GM10248 (cell line): ENCODE results near the gene BPIFB2.

Experiments
- CTCF ChIA-PET: fragments of 300-600 bp; sonication (Branson Sonifier 250); formaldehyde crosslinking; extraction: SDS; loops from one replicate; lab custom pipeline; 2021; ENCODE audit warnings: antibody characterized with exemption; lab: Yijun Ruan, JAX
- POLR2A ChIA-PET: fragments of 350-650 bp; sonication (Branson Sonifier 250); formaldehyde crosslinking; extraction: SDS; loops from one replicate; lab custom pipeline; 2020; ENCODE audit warnings: antibody characterized with exemption; lab: Yijun Ruan, JAX
- DNase-seq: peaks from one replicate; pipeline ENCODE4 v3.0.0; 2012; ENCODE audit errors: extremely low spot score
- TF ChIP-seq, protein P1 (sequence below): IDR thresholded peaks from 2 replicates; pipeline ENCODE4 v1.5.1; 2012; ENCODE audit warnings: mild to moderate bottlenecking, low read depth; ENCODE audit errors: extremely low read depth, missing control alignments, control extremely low read depth

BPIFB2 gene

DNA sequence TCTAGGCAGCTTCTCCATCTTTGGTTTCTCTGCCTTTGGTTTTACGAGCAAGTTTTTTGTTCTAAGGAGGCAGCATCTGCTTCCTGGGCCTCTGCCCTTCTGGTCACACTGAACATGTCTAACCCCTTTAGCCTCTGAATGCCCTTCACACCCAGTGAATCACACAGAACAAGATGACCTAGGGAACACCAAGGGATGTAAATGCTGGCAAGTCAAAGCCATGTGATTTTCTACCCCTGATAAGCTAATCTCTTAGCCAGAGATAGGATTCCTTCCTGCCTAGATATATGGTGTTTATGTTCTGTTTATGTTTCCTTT lies 16.7 kb downstream of the BPIFB2 start:
- ChIA-PET CTCF (interaction anchor here (1.1 kb wide), 1 partner anchor 15 kb away, joined by 3 read pairs; no protein-coding TSS in a partner anchor), POLR2A (no interaction called here)
- no peak for DNase-seq
- TF ChIP-seq, protein P1, sequence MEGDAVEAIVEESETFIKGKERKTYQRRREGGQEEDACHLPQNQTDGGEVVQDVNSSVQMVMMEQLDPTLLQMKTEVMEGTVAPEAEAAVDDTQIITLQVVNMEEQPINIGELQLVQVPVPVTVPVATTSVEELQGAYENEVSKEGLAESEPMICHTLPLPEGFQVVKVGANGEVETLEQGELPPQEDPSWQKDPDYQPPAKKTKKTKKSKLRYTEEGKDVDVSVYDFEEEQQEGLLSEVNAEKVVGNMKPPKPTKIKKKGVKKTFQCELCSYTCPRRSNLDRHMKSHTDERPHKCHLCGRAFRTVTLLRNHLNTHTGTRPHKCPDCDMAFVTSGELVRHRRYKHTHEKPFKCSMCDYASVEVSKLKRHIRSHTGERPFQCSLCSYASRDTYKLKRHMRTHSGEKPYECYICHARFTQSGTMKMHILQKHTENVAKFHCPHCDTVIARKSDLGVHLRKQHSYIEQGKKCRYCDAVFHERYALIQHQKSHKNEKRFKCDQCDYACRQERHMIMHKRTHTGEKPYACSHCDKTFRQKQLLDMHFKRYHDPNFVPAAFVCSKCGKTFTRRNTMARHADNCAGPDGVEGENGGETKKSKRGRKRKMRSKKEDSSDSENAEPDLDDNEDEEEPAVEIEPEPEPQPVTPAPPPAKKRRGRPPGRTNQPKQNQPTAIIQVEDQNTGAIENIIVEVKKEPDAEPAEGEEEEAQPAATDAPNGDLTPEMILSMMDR = no peak

DNA sequence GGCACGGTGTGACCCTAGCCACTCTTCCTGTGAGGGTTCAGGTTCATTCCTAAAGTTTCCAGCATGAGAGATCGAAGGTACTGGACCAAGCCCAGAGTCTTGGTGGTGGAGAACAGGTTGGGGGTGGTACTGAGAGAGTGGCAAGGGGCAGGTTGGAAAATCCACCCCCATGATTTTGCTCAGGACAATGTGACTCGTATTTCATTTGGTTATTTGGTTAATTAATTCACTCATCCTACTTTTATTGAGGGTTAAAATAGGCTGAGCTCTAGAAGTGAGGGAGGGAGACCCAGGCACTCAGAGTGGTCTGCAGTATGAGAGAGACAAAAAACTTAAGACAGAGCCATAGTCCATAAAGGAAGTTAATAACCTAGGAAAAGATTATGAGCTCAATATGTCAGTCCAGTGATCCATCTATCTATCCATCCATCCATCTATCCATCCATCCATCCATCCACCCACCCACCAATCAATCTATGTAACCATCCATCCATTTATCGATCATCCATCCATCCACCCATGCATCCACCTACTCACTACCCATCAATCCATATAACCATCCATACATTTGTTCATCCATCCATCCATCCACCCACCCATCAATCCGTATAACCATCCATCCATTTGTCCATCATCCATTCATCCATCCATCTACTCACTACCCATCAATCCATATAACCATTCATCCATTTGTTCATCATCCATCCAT lies 17.3 kb downstream of the BPIFB2 start:
- ChIA-PET POLR2A (no interaction called here), CTCF (interaction anchor here (1.1 kb wide), 1 partner anchor 15 kb away, joined by 3 read pairs; no protein-coding TSS in a partner anchor)
- TF ChIP-seq, protein P1 = no peak
- DNase-seq = no peak

- ChIA-PET POLR2A (no interaction called here), CTCF (no interaction called here)
- TF ChIP-seq, protein P1 = no peak
- no peak for DNase-seq
These were observed 17.9 kb downstream of the BPIFB2 start for GRCh38 chr20:33025318-33025876.

DNA sequence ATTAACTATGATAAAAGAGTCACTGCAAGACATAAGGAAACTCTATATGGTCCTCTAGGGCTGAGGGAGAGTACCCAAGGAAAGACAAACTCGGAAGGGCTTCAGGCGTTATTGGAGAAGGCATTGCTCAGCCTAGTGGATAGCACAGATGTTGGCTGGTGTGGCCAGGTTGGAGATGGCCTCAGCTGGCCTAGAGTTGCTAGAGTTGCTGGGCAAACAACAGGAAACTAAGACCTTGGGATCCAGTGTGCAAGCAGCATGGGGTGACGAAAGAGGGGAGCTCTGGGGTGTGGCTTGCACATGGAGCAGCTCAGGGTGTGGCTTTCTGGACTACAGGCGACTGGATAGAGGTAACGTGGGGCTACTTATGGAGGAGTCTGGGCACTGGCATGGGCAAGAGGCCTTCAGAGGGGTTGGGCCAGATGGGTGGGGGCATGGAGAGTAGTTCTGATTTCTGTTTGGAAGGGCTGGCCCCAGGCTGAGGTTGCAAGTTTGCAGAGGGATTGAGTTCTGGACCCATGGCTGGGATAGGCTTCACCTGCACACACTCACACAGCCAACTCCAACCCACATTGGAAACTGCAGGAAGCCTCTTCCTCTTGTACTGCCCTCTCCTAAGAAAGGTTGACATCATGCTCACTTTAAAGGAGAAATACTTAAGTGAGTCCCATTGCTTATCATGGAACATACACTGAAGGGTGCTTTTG lies 18.7 kb downstream of the BPIFB2 start:
- ChIA-PET POLR2A (no interaction called here), CTCF (interaction anchor here (1.1 kb wide), 1 partner anchor 9 kb away, joined by 3 read pairs; no protein-coding TSS in a partner anchor)
- DNase-seq = no peak
- TF ChIP-seq, protein P1 = no peak

DNA sequence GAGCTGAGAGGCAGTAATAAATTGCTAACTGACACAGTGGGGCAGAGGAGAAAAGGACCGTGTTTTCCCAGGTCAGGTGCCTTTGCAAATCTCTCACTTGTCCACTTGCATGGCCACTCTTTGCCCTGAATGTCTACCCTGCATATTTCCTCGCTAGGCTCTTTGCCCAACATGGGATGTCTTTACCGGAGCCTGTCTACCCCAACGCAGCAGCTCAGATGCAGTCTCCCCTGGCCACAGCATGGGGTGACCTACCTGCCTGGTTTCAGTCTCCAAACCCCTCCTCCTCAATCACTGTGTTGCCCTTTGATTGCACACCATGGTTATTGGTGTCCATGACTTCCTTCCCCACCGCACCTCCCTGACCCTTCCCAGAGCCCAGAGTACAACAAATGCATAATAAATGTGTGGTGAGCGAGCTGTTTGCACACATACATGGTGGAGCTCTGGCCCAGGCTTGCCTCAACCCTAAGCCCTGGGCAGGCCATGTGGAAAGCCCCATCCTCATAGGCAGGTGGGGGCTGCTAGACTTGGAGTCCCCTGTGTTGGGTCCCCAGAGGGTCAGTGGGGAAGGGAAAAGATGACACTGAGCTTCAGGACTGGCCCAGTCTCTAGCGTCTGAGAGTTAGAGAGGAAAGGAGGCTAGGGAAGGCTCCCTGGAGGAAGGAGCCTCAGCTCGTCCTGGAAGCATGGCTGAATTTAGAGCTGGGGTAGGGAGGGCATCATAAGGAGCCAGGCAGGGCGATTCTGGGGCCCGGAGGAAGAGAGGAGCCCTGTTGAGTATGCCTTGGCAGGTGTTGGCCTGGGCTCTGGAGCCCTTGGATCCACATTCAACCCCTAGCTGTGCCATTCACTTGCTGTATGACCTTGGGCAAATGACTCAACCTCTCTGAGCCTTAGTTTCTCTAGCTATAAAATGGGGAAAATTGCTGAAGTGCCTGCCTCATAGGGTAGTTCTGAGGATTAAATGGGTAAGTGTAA lies 19.6 kb downstream of the BPIFB2 start:
- no peak for DNase-seq
- POLR2A ChIA-PET = no interaction called here
- CTCF ChIA-PET = interaction anchor here (0.7 to 1.1 kb wide), 3 partner anchors 10 to 81 kb away, joined by 3 read pairs; no protein-coding TSS in a partner anchor

More for the DNA sequence above, 19.6 kb downstream of the BPIFB2 start:
- TF ChIP-seq, protein P1 = no peak
